DMS 273 (cell line): ENCODE measurements around the gene DTX3.
"Not testable (repeated sequence)": the region's sequence is repeated elsewhere in the genome, so short reads cannot be mapped to it uniquely, and the experiment has no call there.

Experiments
- DNase-seq: peaks from one replicate; lab custom pipeline; 2025; ENCODE audit not compliant: unreplicated experiment; lab: John Stamatoyannopoulos, UW

Gene DTX3

GRCh38 chr12:57583008-57583831 is 21.4 kb upstream of the DTX3 start:
- peak; percentile 88 for DNase-seq

GRCh38 chr12:57584050-57584449 is 20.6 kb upstream of the DTX3 start:
- DNase-seq, result no peak

- DNase-seq, result no peak
Observed at GRCh38 chr12:57584690-57585089, 19.9 kb upstream of the DTX3 start.

GRCh38 chr12:57585156-57585555 is 19.5 kb upstream of the DTX3 start:
- no peak for DNase-seq

- DNase-seq, result no peak
Observed at GRCh38 chr12:57586128-57586527, 18.5 kb upstream of the DTX3 start.

GRCh38 chr12:57586832-57587429 is 17.7 kb upstream of the DTX3 start:
- no peak for DNase-seq

- DNase-seq, result not testable (repeated sequence)
Observed at GRCh38 chr12:57588951-57589610, 15.5 kb upstream of the DTX3 start.

GRCh38 chr12:57590479-57590863 is 14.2 kb upstream of the DTX3 start:
- no peak for DNase-seq

- peak; percentile 80 for DNase-seq
Observed at GRCh38 chr12:57590864-57591781, 13.5 kb upstream of the DTX3 start, which contains the start of gene PIP4K2C. PIP4K2C (plus strand) TSS chr12:57591192; CDS start chr12:57591290, 98 bp downstream.

- DNase-seq, result no peak
Observed at GRCh38 chr12:57591782-57592325, 12.8 kb upstream of the DTX3 start.

- peak; percentile 11 for DNase-seq
Observed at GRCh38 chr12:57592551-57593165, 12.0 kb upstream of the DTX3 start.

GRCh38 chr12:57593187-57593586 is 11.4 kb upstream of the DTX3 start:
- no peak for DNase-seq

- no peak for DNase-seq
Observed at GRCh38 chr12:57600395-57600794, 4.2 kb upstream of the DTX3 start.

- no peak for DNase-seq
Observed at GRCh38 chr12:57602544-57602943, 2.1 kb upstream of the DTX3 start.

- no peak for DNase-seq
Observed at GRCh38 chr12:57603324-57603723, 1.3 kb upstream of the DTX3 start.

- DNase-seq, result peak; percentile 44
Observed at GRCh38 chr12:57603815-57604453, 690 bp upstream of the DTX3 start.

- DNase-seq, result peak; percentile 36
Observed at GRCh38 chr12:57604992-57605810, 577 bp downstream of the DTX3 start.

GRCh38 chr12:57605811-57606311 is 1.2 kb downstream of the DTX3 start:
- DNase-seq, result no peak

- DNase-seq, result no peak
Observed at GRCh38 chr12:57606399-57606798, 1.8 kb downstream of the DTX3 start.
